SK-N-SH treated with all-trans-retinoic acid at 6 μM for 48 hours (cell line): ENCODE results near the gene POU2F3.

Experiments
- ATAC-seq: fragments of 200-7000 bp; cut with Tn5 transposase; 3 replicates; pipeline ENCODE4 v1.9.1; 2020; ENCODE audit warnings: mild to moderate bottlenecking, moderate library complexity
- CSDC2 ChIP-seq: fragments of 250-450 bp; sonication (Bioruptor Pico); IDR thresholded peaks from 2 replicates; pipeline ENCODE4 v1.5.0; 2020; ENCODE audit warnings: mild to moderate bottlenecking, moderate library complexity
- ESRRG ChIP-seq: fragments of 250-450 bp; sonication (Bioruptor Pico); IDR thresholded peaks from 2 replicates; pipeline ENCODE4 v1.6.1; 2021; ENCODE audit warnings: mild to moderate bottlenecking
- GLIS3 ChIP-seq: fragments of 250-450 bp; sonication (Bioruptor Pico); IDR thresholded peaks from 2 replicates; pipeline ENCODE4 v1.5.0; 2020; ENCODE audit warnings: mild to moderate bottlenecking, moderate library complexity
- ISL1 ChIP-seq: fragments of 250-450 bp; sonication (Bioruptor Pico); IDR thresholded peaks from 2 replicates; pipeline ENCODE4 v2.1.2; 2022; ENCODE audit warnings: mild to moderate bottlenecking, moderate library complexity
- OSR1 ChIP-seq: fragments of 250-450 bp; sonication (Bioruptor Pico); IDR thresholded peaks from 2 replicates; pipeline ENCODE4 v1.8.0; 2022; ENCODE audit warnings: moderate library complexity, mild to moderate bottlenecking, inconsistent platforms
- PPARA ChIP-seq: fragments of 250-450 bp; sonication (Bioruptor Pico); IDR thresholded peaks from 2 replicates; pipeline ENCODE4 v1.5.0; 2020; ENCODE audit warnings: mild to moderate bottlenecking, borderline replicate concordance
- RARB ChIP-seq: fragments of 250-450 bp; sonication (Bioruptor Pico); IDR thresholded peaks from 2 replicates; pipeline ENCODE4 v1.8.0; 2021; ENCODE audit warnings: mild to moderate bottlenecking, moderate library complexity
- ZC3H10 ChIP-seq: fragments of 250-450 bp; sonication (Bioruptor Pico); IDR thresholded peaks from 2 replicates; pipeline ENCODE4 v1.5.1; 2021; ENCODE audit warnings: mild to moderate bottlenecking, moderate library complexity
- ZFP3 ChIP-seq: fragments of 250-450 bp; sonication (Bioruptor Pico); IDR thresholded peaks from 2 replicates; pipeline ENCODE4 v1.5.0; 2020; ENCODE audit warnings: mild to moderate bottlenecking, moderate library complexity
- ZFP30 ChIP-seq: fragments of 450-650 bp; formaldehyde crosslinking; IDR thresholded peaks from 2 replicates; pipeline ENCODE4 v1.5.0; 2022; ENCODE audit warnings: mild to moderate bottlenecking, moderate library complexity
- ZNF565 ChIP-seq: fragments of 450-650 bp; formaldehyde crosslinking; conservative IDR thresholded peaks from 2 replicates; pipeline ENCODE4 v1.5.0; 2020; ENCODE audit warnings: low read depth, mild to moderate bottlenecking, moderate library complexity
- ZNF70 ChIP-seq: fragments of 450-650 bp; formaldehyde crosslinking; IDR thresholded peaks from 2 replicates; pipeline ENCODE4 v1.5.0; 2020; ENCODE audit warnings: mild to moderate bottlenecking, moderate library complexity
- ZNF8 ChIP-seq: fragments of 450-650 bp; formaldehyde crosslinking; IDR thresholded peaks from 2 replicates; pipeline ENCODE4 v1.5.0; 2020; ENCODE audit warnings: mild to moderate bottlenecking, moderate library complexity
- TF ChIP-seq, protein P1 (sequence below): fragments of 250-450 bp; sonication (Bioruptor Pico); IDR thresholded peaks from 2 replicates; pipeline ENCODE4 v1.8.0; 2020; ENCODE audit warnings: mild to moderate bottlenecking, moderate library complexity, borderline replicate concordance
- TF ChIP-seq, protein P2 (sequence below): fragments of 250-450 bp; sonication (Bioruptor Pico); IDR thresholded peaks from 2 replicates; pipeline ENCODE4 v1.5.0; 2020; ENCODE audit warnings: mild to moderate bottlenecking, moderate library complexity
- TF ChIP-seq, protein P3 (sequence below): fragments of 250-450 bp; sonication (Bioruptor Pico); IDR thresholded peaks from 2 replicates; pipeline ENCODE4 v1.8.0; 2021; ENCODE audit warnings: low read depth, mild to moderate bottlenecking, moderate library complexity, borderline replicate concordance
- TF ChIP-seq, protein P4 (sequence below): fragments of 250-450 bp; sonication (Bioruptor Pico); IDR thresholded peaks from 2 replicates; pipeline ENCODE4 v1.5.1; 2020; ENCODE audit warnings: low read depth, mild to moderate bottlenecking, moderate library complexity

POU2F3 gene

DNA sequence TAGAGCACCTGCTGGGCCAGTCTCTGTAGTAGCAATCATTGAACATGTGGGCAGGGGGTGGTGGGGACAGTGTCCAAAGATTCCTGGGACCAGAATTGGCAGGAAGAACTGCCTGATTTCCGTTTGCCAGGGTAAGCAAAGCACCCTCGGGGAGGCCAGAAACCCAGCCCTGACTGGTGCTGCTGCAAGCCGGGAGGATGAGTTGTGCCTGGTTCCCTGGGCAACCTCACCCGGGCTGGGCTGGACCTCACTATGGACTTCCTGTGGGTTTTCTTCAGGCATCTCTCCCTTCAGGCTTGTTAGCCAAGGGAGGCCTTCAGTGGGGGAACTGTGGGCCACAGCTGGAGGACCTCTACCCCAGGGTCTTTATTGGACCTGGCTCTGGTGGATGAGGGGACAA lies 8.0 kb upstream of the POU2F3 start:
- no peak for TF ChIP-seq ZNF8 (CRISPR knock-in tag)
- TF ChIP-seq, protein P1, sequence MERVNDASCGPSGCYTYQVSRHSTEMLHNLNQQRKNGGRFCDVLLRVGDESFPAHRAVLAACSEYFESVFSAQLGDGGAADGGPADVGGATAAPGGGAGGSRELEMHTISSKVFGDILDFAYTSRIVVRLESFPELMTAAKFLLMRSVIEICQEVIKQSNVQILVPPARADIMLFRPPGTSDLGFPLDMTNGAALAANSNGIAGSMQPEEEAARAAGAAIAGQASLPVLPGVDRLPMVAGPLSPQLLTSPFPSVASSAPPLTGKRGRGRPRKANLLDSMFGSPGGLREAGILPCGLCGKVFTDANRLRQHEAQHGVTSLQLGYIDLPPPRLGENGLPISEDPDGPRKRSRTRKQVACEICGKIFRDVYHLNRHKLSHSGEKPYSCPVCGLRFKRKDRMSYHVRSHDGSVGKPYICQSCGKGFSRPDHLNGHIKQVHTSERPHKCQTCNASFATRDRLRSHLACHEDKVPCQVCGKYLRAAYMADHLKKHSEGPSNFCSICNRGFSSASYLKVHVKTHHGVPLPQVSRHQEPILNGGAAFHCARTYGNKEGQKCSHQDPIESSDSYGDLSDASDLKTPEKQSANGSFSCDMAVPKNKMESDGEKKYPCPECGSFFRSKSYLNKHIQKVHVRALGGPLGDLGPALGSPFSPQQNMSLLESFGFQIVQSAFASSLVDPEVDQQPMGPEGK (CRISPR knock-in tag): no peak
- no peak for TF ChIP-seq ZFP3 (CRISPR knock-in tag)
- TF ChIP-seq, protein P2, sequence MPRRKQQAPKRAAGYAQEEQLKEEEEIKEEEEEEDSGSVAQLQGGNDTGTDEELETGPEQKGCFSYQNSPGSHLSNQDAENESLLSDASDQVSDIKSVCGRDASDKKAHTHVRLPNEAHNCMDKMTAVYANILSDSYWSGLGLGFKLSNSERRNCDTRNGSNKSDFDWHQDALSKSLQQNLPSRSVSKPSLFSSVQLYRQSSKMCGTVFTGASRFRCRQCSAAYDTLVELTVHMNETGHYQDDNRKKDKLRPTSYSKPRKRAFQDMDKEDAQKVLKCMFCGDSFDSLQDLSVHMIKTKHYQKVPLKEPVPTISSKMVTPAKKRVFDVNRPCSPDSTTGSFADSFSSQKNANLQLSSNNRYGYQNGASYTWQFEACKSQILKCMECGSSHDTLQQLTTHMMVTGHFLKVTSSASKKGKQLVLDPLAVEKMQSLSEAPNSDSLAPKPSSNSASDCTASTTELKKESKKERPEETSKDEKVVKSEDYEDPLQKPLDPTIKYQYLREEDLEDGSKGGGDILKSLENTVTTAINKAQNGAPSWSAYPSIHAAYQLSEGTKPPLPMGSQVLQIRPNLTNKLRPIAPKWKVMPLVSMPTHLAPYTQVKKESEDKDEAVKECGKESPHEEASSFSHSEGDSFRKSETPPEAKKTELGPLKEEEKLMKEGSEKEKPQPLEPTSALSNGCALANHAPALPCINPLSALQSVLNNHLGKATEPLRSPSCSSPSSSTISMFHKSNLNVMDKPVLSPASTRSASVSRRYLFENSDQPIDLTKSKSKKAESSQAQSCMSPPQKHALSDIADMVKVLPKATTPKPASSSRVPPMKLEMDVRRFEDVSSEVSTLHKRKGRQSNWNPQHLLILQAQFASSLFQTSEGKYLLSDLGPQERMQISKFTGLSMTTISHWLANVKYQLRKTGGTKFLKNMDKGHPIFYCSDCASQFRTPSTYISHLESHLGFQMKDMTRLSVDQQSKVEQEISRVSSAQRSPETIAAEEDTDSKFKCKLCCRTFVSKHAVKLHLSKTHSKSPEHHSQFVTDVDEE (CRISPR knock-in tag): no peak
- TF ChIP-seq ZNF565 (CRISPR knock-in tag): no peak
- no peak for TF ChIP-seq ZC3H10
- TF ChIP-seq, protein P3, sequence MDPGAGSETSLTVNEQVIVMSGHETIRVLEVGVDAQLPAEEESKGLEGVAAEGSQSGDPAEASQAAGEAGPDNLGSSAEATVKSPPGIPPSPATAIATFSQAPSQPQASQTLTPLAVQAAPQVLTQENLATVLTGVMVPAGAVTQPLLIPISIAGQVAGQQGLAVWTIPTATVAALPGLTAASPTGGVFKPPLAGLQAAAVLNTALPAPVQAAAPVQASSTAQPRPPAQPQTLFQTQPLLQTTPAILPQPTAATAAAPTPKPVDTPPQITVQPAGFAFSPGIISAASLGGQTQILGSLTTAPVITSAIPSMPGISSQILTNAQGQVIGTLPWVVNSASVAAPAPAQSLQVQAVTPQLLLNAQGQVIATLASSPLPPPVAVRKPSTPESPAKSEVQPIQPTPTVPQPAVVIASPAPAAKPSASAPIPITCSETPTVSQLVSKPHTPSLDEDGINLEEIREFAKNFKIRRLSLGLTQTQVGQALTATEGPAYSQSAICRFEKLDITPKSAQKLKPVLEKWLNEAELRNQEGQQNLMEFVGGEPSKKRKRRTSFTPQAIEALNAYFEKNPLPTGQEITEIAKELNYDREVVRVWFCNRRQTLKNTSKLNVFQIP: no peak
- no peak for TF ChIP-seq CSDC2 (CRISPR knock-in tag)
- no peak for TF ChIP-seq ZFP30 (CRISPR knock-in tag)
- TF ChIP-seq OSR1 (CRISPR knock-in tag): no peak
- TF ChIP-seq ZNF70 (CRISPR knock-in tag): no peak
- no peak for TF ChIP-seq GLIS3
- TF ChIP-seq ISL1 (CRISPR knock-in tag): no peak
- no peak for TF ChIP-seq RARB (CRISPR knock-in tag)
- TF ChIP-seq, protein P4, sequence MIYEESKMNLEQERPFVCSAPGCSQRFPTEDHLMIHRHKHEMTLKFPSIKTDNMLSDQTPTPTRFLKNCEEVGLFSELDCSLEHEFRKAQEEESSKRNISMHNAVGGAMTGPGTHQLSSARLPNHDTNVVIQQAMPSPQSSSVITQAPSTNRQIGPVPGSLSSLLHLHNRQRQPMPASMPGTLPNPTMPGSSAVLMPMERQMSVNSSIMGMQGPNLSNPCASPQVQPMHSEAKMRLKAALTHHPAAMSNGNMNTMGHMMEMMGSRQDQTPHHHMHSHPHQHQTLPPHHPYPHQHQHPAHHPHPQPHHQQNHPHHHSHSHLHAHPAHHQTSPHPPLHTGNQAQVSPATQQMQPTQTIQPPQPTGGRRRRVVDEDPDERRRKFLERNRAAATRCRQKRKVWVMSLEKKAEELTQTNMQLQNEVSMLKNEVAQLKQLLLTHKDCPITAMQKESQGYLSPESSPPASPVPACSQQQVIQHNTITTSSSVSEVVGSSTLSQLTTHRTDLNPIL (CRISPR knock-in tag): no peak
- ATAC-seq: no peak

DNA sequence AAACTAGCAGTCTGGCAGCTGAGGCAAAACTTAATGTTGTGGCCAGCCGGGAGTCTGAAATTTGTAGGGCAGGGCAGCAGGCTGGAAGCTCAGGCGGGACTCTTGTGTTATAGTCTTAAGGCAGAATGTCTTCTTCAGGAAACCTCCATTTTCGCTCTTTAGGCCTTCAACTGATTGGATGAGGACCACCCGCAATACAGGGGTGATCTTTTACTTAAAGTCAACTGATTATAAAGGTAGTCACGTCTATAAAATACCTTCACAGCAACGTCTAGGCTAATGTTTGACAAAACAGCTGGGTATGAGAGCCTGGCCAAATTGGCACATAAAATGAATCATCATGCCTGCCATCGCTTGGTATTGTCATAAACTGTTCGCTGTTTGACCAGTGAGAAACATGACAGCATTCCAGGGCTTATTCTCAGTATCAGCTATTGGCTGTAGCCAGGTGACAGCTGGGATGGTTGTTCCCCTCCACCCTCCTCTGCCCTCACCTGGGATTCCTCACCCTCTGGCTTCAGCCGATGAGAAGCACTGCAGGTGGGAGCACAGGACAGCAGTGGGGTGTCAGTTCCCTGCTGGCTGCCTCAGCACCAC lies 6.6 kb upstream of the POU2F3 start:
- TF ChIP-seq GLIS3 (no peak), CSDC2 (CRISPR knock-in tag) (no peak)
- ATAC-seq: no peak

DNA sequence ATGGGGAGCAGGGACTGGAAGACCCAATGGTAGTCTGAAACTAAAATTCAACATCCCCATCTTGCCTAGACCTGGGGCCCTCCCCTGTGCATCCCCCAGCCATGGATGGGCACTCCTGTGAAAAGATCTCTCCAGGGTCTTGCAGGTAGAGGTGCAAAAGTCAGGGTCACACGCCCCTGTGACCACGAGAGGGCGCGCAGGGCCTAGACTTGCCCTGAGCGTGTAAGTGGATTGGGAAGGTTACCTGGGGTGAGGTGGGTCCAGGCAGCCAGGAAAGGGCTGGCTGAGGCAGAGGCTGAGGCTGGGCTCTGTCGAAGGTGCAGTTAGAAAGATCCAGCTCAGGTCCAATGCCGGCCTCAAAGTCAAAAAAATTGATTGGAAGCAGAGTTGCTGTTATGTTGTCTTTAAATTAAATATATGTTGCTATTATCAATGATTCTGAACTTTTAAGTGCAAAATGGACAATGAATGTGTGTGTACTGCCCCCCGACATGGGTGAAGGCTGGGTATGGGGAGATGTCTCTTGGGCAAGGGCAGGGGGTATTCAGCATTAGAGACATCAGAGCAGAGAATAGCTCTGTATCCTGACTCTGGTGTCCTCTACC lies 4.8 kb upstream of the POU2F3 start:
- ATAC-seq: peak; percentile 84

More for the DNA sequence above, 4.8 kb upstream of the POU2F3 start:
- TF ChIP-seq ISL1 (CRISPR knock-in tag): no peak
- TF ChIP-seq ESRRG: no peak
- TF ChIP-seq, protein P3: no peak
- TF ChIP-seq, protein P1 (CRISPR knock-in tag): no peak
- TF ChIP-seq, protein P2 (CRISPR knock-in tag): no peak
- TF ChIP-seq PPARA (CRISPR knock-in tag): no peak
- TF ChIP-seq ZNF565 (CRISPR knock-in tag): no peak
